Stimulated activated CD8-positive, alpha-beta memory T cell treated with anti-CD3 and anti-CD28 coated beads, Interleukin-15, amount 100 ng/mL, for 4 hours (primary cell): ENCODE data around the gene CALML3.

ENCODE experiments used
- DNase-seq, 2 donors: peaks; one replicate each; pipeline ENCODE4 v3.0.0-alpha.2; 2020; ENCODE audit warnings: low read depth in 2 of 2

Gene CALML3

DNA sequence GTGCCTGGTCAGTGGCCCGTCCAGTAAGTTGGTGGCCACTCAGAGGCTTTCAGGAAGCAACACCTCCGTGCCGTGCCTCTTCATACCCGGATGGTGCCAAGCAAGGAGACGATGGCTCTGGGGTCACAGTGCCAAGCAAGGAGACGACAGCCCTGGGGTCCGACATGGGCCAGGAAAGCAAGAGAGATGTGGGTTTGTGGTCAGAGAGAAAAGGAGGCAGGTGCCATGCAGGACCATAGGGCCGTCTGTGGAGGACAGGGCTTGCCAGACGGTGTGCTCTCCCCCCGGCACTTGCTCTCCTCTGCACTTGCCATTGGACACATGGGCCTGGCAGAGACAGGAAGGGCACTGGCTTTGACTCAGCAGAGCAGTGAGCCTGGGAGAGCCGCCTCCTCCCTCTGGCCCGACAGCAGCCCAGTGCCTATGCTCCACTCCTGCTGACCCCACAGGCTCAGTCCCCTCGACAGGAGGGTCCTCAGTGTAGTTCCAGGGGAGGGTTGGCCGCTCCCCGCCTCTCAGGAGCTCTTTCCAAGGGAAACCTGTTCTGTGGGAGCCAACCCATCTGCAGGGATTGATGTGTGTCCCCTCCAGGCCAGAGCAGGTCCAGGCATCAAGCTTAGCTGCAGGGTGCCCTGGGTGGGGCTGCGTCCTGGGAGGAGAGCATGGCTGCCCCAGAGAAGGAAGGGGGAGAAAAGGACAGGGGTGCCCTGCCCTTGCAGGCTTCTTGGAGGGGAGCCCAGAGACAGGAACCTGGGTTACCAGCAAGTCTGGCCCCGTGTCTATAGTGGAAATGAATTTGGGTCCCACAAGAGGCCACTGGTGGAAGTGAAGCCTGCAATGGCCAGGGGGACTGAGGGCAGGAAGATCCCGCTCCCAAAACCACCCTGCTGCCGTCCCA lies 17.8 kb upstream of the CALML3 start:
- DNase-seq, result no peak

DNA sequence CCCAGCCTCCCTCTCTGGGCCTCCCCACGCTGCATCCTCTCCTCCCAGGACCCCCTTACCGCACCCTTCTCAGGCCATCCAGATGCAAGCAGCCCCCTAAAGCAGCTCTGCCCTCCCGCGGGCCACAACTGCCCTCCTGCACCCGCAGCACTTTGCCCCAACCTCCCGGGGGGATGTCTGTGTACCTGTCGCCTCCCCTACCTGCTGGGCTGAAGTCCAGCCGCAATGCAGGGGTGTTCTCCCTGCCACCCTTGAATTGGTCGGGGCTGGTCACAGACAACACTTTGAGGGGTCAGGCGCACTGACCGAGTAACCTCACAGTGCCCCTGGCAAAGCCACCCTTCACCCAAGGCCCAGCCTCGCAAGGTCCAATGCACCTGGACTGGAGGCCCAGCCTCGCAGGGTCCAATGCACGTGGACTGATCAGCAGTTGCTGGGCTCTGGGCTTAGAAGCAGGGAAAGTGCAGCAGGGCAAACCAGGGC lies 17.1 kb upstream of the CALML3 start:
- DNase-seq, result no peak

- no peak for DNase-seq
Measured at GRCh38 chr10:5508161-5508604, 16.6 kb upstream of the CALML3 start.

- DNase-seq, result no peak
Measured at GRCh38 chr10:5508786-5509185, 16.0 kb upstream of the CALML3 start.

DNA sequence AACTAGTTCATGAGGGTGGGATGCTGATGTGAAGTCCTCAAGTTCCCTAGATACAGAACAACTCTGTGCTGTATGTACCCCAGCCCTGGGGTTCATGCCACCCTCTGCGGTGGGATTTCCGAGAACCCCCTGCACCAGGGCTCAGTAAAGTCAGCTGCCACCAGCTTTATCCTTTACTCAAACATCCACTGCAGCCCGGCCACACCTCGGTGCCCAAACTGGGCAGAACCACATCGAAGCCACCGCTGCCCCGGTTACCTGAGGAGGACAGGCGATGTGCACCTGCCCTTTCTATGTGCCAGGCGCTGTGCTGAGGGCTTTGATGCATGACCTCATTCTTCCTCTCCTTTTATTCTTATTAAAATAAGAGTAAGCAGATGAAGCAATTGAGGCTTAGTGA lies 15.5 kb upstream of the CALML3 start:
- no peak for DNase-seq

- no peak for DNase-seq
Measured at GRCh38 chr10:5509691-5510090, 15.1 kb upstream of the CALML3 start.

DNA sequence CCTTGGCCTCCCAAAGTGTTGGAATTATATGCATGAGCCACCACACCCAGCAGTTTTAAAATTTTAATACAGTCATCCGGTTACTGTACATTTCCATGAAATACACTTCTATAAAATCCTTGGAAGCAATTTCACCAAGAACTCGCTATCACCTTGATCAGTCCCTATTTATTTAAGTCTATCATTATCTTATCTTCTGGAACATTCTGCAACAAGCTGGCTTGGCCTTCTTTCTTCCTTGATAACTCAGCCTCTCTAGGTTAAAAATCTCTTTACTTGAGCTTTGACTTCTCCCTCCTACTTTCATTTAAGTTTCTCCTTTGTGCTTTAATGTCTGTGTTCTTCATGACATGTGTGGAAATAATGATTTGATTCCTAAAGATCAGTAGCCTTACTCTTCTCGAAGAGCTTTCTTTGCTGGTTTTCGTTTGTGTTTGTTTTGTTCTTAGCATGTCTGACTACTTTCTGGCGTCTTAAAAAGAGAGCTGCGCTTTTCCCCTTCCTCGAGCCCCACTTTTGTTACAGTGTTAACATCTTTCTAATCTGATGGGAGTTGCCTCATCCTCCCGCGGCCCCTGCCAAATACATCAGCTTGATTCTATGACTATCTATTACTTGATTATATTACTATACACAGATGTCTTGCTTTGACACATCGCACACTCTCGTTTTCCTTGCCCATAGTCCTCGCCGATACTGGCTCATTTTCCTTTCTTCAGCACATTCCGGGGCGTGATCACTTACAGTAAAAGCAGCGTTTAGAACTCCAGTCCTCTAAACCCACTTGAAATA lies 14.3 kb upstream of the CALML3 start:
- no peak for DNase-seq

- DNase-seq, result no peak
Measured at GRCh38 chr10:5511231-5511884, 13.4 kb upstream of the CALML3 start.

DNA sequence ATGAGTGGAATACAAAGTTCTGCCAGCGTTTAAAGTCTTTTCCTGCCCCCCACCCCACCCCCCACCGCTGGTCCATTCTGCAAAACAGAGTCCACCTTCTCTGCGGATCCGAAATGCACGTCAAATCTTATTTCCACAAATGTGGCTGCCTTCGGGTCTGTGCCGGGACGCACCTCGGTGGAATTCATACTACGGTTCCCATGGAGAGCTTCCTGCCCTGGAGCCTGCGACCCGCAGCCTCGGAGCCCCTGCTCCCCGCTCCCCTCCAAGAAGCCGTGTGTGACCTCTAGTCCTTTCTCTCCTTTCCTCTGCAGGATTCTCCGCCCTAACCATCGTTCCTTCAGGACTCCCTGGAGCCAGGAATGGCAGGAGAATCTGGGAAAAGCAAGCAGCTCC lies 12.9 kb upstream of the CALML3 start:
- no peak for DNase-seq

DNA sequence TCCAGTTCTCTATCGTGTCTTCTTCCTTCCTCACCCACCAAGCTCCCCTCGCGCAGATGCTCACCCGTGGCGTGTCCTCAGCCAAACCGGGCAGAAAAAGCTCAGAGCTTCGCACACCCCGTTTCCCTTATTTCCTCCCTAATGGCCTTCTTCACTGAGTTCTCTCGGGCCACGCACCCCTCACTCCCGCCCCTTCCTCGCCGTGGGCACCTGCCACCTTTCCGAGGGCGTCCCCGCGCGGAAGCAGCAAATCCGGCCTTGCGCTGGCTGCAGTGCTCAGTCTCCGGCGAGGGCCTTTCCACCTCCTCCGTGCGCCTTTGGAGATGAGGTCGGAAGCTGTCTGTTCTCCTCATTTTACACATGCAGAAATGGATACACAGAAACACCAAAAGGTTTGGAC lies 12.4 kb upstream of the CALML3 start:
- DNase-seq, result no peak

DNA sequence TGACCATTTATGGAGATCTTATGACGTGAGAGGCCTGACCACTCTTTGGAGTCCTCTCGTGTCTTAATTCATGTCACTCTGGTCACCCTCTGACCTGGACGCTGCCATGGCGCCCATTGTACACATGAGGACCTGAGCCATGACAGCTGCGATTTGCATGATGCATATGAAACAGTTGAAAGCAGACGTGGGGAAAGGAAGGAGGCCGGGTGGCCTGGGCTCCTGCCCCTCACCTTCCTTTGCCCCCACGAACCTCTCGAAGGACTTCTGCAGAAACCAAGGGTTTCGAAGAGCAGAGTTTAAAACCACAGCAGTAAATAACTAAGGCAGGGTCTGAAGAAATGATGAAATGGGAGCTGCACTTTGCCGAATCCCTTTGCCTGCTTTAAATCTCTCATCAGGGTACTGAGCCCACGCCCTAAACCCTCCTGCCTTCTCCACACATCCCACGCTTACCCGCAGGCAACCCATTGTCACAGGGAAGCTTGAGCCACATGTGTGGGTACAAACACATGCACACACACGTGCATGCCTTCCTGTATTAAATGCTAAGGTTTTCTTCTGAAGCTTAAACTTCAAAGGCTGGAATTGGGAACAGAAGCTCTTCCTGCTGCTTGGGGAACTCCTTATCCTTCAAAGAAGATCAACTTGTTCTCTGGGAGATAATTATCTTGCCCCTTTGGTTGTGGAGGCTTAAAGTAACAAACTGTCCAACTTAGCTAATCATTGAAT lies 11.7 kb upstream of the CALML3 start:
- DNase-seq, result no peak

GRCh38 chr10:5514226-5514850 lies 10.4 kb upstream of the CALML3 start:
- DNase-seq, result no peak

DNA sequence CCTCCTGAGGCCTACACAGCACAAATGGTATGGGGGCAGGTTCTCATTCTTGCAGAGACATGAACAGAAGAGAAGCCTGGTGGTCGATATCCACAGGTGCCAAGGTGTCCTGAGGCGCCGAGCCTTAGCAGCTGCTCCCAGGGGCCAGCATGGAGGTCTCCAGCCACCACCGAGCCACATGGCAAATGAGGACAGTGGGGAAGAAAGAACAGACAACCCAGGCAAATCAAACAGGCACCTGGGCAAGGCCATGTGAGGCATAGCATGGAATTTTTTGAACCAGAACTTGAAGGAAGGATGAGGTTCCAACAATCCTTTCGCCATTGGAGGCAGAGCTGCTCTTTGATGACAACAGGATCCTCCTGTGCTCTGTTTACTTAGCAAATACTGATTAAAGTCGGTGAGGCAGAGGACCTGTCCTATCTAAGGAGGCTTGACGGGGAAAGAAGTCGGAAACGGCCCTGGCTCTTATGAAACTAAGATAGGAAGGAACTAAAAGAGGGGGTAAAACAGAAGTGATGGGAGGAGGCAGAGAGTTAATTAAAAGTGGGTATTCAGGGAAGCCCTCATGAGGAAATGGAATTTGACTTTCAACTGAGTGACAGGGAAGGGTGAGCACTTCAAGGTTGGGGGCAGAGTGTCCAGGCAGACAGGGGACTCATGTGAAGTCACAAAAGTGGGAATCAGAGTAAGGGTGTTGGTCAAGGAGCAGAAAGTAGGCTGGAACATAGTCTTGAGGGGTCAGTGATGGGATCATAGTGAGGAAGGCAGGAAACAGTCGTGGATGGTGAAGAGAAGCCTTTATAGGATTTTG lies 8.6 kb upstream of the CALML3 start:
- no peak for DNase-seq

- DNase-seq, result no peak
Measured at GRCh38 chr10:5517546-5517945, 7.2 kb upstream of the CALML3 start.

- no peak for DNase-seq
Measured at GRCh38 chr10:5518143-5518542, 6.6 kb upstream of the CALML3 start.

GRCh38 chr10:5519054-5519453 lies 5.7 kb upstream of the CALML3 start:
- DNase-seq, result no peak

- DNase-seq, result no peak
Measured at GRCh38 chr10:5522913-5523560, 1.7 kb upstream of the CALML3 start.

- DNase-seq, result no peak
Measured at GRCh38 chr10:5523796-5524574, 776 bp upstream of the CALML3 start.
